Uterus (tissue), 4 donors: ENCODE data around the gene CDC5L. TPM values are rescaled to one million over a fixed set of nuclear protein-coding genes. Genes with fewer than 3 reads are reported as not detected.

ENCODE experiments used
- DNase-seq, 2 donors: peaks; one replicate each; pipeline ENCODE4 v3.0.0-alpha.2; 2019 to 2020
- H3K27ac ChIP-seq, 2 donors: fragments of 200-600 bp; sonication (generic); 1 replicate in 1 of 2; 2 replicates in 1 of 2; pipeline ENCODE4 v1.5.1; 2016 to 2018
- H3K27me3 ChIP-seq, 2 donors: fragments of 200-600 bp; sonication (generic); one replicate each; pipeline ENCODE4 v1.5.1; 2018 to 2019; ENCODE audit warnings: control low read depth in 1 of 2
- H3K36me3 ChIP-seq, 2 donors: fragments of 200-600 bp; sonication (generic); one replicate each; pipeline ENCODE4 v1.5.1; 2019; ENCODE audit warnings: control low read depth in 1 of 2
- H3K4me1 ChIP-seq, 2 donors: fragments of 200-600 bp; sonication (generic); one replicate each; pipeline ENCODE4 v1.5.1; 2018 to 2019; ENCODE audit warnings: control low read depth in 1 of 2
- H3K4me3 ChIP-seq, 2 donors: fragments of 200-600 bp; sonication (generic); 1 replicate in 1 of 2; 2 replicates in 1 of 2; pipeline ENCODE4 v1.5.1; 2018 to 2019; ENCODE audit warnings: mild to moderate bottlenecking in 1 of 2
- H3K9me3 ChIP-seq, 2 donors: fragments of 200-600 bp; sonication (generic); one replicate each; pipeline ENCODE4 v1.5.1; 2019; ENCODE audit warnings: control low read depth in 1 of 2
- POLR2A ChIP-seq, 2 donors: fragments of 450-650 bp; IDR thresholded peaks; one replicate each; pipeline ENCODE4 v1.6.1; 2016; ENCODE audit warnings: antibody characterized with exemption in 2 of 2, mild to moderate bottlenecking in 1 of 2, moderate library complexity in 1 of 2
- intact Hi-C: fragments of 100-400 bp; cut with DNase I; formaldehyde crosslinking; loops from one replicate; pipeline ENCODE4 v1.15.1; 2023; ENCODE audit warnings: low total_unique reads
- total RNA-seq, 4 donors: library from RNA; depleted of rRNA in 3 of 4; stranded (reverse); fragments of >200 nt in 3 of 4; gene quantifications; one replicate each; pipeline versions ENCODE4 v1.1.0 to v1.2.4, GENCODE V29; 2014 to 2023
- TF ChIP-seq, protein P1 (sequence below), 4 experiments: fragments of 200-600 bp in 2 of 4; fragments of 450-650 bp in 2 of 4; sonication (generic) in 2 of 4; IDR thresholded peaks; one replicate each; pipeline ENCODE4 v1.5.1; 2016 to 2019; ENCODE audit warnings: antibody characterized with exemption in 4 of 4, mild to moderate bottlenecking in 2 of 4, moderate library complexity in 1 of 4
- donor health status: DM: yes; HTN: yes; CAD: no.

CDC5L gene
- total RNA-seq, 4 donors from 2014 or later, result 8.7 to 42.0 (median 20.0) TPM

DNA sequence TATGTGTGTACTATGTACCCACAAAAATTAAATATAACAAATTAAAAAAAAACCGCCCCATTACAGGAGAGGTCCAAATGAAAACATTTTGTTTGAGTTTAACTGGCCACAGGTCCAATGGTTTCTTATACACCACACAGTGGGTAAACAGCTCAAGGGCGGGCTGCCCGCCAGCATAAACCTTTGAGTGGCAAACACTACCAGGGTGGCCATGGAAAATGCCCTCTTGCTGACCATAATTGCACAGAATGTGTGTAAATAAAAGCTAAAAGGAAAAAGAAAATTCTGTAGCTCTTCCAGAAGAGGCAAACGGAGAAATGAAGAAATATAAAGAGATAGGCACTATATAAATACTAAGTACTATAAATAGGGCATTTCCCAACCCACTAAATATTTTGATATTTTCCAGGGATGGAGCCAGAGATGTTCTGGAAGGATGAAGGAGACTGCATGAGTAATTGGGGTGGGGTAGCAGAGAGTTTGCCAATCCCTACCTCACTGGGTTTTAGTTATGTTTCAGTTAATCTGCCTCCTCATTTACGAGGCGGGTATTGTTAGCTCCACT lies 1.1 kb upstream of the CDC5L start:
- Histone ChIP-seq H3K9me3 (no peaks in the 10 kb centered on the region), H3K27me3 (no peaks in the 10 kb centered on the region), H3K36me3 (no peaks in the 10 kb centered on the region), H3K4me1 (peaks cover 0 to 6% of the 10 kb centered on the region in 2 donors), H3K4me3 (peak overlapping the region; percentile 56 to 87), H3K27ac (peak overlapping the region; percentile 92 to 95)
- intact Hi-C loops, result no loop called here
- peak; percentile 33 to 53 for DNase-seq
- TF ChIP-seq POLR2A (IDR thresholded peaks at IDR 0.05), result peak in 1 of 2 donors; percentile 3
- TF ChIP-seq, protein P1, sequence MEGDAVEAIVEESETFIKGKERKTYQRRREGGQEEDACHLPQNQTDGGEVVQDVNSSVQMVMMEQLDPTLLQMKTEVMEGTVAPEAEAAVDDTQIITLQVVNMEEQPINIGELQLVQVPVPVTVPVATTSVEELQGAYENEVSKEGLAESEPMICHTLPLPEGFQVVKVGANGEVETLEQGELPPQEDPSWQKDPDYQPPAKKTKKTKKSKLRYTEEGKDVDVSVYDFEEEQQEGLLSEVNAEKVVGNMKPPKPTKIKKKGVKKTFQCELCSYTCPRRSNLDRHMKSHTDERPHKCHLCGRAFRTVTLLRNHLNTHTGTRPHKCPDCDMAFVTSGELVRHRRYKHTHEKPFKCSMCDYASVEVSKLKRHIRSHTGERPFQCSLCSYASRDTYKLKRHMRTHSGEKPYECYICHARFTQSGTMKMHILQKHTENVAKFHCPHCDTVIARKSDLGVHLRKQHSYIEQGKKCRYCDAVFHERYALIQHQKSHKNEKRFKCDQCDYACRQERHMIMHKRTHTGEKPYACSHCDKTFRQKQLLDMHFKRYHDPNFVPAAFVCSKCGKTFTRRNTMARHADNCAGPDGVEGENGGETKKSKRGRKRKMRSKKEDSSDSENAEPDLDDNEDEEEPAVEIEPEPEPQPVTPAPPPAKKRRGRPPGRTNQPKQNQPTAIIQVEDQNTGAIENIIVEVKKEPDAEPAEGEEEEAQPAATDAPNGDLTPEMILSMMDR (IDR thresholded peaks at IDR 0.05), result no peak

DNA sequence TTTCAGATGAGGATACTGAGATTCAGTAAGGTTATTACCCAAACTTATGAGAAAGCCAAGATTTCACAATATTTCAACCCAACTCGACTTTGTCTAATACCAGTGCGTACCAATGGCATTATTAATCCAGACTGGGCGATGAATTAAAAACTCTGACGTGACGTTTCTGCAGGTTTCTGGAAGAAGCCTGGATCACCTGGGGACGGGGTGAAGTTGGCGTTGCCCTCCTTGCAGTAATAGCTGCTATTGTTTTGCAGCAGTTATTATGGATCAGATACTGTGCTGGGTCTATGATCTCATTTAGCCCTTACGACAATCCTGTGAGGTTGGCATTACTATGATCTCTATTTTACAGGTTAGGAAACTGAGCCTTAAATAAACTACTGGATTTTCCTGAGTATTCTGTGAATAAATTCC lies 569 bp upstream of the CDC5L start:
- no peaks in the 10 kb centered on the region for H3K36me3 ChIP-seq

DNA sequence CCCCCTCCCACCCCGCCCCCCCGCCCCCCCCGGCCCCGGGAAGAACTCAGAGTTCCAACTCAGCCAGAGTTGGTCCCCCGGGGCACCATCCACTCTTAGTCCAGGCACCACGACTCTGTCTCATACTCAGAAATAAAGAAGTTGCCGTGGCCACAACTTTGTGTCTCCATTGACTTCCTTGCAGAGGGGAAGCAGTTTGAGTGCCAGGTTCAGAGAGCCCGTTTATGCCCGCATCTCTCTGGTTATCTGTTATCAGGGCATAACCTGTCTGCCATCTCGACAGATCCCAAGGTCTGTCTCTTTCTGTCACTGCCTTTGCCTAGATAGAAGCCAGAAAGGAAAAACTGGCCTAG lies 605 bp downstream of the CDC5L start:
- Histone ChIP-seq H3K4me3 (peak overlapping the region; percentile 56 to 87), H3K36me3 (no peaks in the 10 kb centered on the region), H3K27ac (peak overlapping the region; percentile 92 to 95), H3K4me1 (peaks cover 0 to 6% of the 10 kb centered on the region in 2 donors), H3K9me3 (no peaks in the 10 kb centered on the region), H3K27me3 (no peaks in the 10 kb centered on the region)
- no peak for TF ChIP-seq POLR2A (IDR thresholded peaks at IDR 0.05)
- TF ChIP-seq, protein P1 (IDR thresholded peaks at IDR 0.05), result no peak
- intact Hi-C loops, result no loop called here
- no peak for DNase-seq

More for the DNA sequence above, 569 bp upstream of the CDC5L start:
- no peaks in the 10 kb centered on the region for H3K27me3 ChIP-seq
- H3K4me3 ChIP-seq, result peak overlapping the region; percentile 56 to 87
- no peaks in the 10 kb centered on the region for H3K9me3 ChIP-seq
- peaks cover 0 to 6% of the 10 kb centered on the region in 2 donors for H3K4me1 ChIP-seq
- H3K27ac ChIP-seq, result peak overlapping the region; percentile 92 to 95
- intact Hi-C loops, result no loop called here
- peak; percentile 26 to 34 for DNase-seq
- TF ChIP-seq POLR2A (IDR thresholded peaks at IDR 0.05), result no peak

- Histone ChIP-seq H3K9me3 (no peaks in the 10 kb centered on the region), H3K27ac (peak overlapping the region in 1 of 2 donors; percentile 92), H3K27me3 (no peaks in the 10 kb centered on the region), H3K4me1 (peaks cover 0 to 6% of the 10 kb centered on the region in 2 donors), H3K36me3 (no peaks in the 10 kb centered on the region), H3K4me3 (peak overlapping the region in 1 of 2 donors; percentile 56)
- TF ChIP-seq POLR2A (IDR thresholded peaks at IDR 0.05), result no peak
- TF ChIP-seq, protein P1 (IDR thresholded peaks at IDR 0.05), result no peak
- intact Hi-C loops, result no loop called here
- DNase-seq, result no peak
These were observed 1.4 kb downstream of the CDC5L start for GRCh38 chr6:44388887-44389286.

- no peak overlapping the region for H3K4me3 ChIP-seq
- no peaks in the 10 kb centered on the region for H3K9me3 ChIP-seq
- H3K4me1 ChIP-seq, result peaks cover 0 to 6% of the 10 kb centered on the region in 2 donors
- no peak overlapping the region for H3K27ac ChIP-seq
- H3K27me3 ChIP-seq, result no peaks in the 10 kb centered on the region
- DNase-seq, result no peak
- TF ChIP-seq POLR2A (IDR thresholded peaks at IDR 0.05), result no peak
- TF ChIP-seq, protein P1 (IDR thresholded peaks at IDR 0.05), result no peak
- H3K36me3 ChIP-seq, result no peaks in the 10 kb centered on the region
- intact Hi-C loops, result no loop called here
These were observed 2.7 kb downstream of the CDC5L start for GRCh38 chr6:44390158-44390683.
